Effector CD4-positive, alpha-beta T cell (primary cell): Measurements from ENCODE around the gene CBX4.

Experiments used
- DNase-seq: peaks from one replicate; pipeline ENCODE4 v3.0.0-alpha.2; 2020

CBX4 gene

GRCh38 chr17:79829004-79829403 lies 10.2 kb downstream of the CBX4 start:
- DNase-seq = no peak

GRCh38 chr17:79826841-79827578 lies 12.2 kb downstream of the CBX4 start:
- no peak for DNase-seq

GRCh38 chr17:79826204-79826680 lies 13.0 kb downstream of the CBX4 start:
- no peak for DNase-seq

DNA sequence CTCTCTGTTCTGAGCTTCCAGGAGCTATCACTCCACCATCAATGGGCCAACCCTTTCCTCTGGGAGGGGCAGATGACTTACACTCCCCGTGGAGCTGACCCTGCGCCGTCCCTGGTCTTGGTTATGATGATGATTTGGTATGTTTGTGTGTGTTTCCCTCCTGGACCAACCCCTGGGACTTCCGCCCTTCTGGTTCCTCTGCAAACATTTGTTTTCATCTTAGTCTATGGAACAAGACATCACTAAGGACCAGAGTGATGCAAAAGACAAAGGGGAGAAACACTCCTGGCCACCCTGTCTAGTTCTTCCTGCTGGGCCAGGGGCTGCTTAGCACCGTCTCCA lies 13.7 kb downstream of the CBX4 start:
- no peak for DNase-seq

DNA sequence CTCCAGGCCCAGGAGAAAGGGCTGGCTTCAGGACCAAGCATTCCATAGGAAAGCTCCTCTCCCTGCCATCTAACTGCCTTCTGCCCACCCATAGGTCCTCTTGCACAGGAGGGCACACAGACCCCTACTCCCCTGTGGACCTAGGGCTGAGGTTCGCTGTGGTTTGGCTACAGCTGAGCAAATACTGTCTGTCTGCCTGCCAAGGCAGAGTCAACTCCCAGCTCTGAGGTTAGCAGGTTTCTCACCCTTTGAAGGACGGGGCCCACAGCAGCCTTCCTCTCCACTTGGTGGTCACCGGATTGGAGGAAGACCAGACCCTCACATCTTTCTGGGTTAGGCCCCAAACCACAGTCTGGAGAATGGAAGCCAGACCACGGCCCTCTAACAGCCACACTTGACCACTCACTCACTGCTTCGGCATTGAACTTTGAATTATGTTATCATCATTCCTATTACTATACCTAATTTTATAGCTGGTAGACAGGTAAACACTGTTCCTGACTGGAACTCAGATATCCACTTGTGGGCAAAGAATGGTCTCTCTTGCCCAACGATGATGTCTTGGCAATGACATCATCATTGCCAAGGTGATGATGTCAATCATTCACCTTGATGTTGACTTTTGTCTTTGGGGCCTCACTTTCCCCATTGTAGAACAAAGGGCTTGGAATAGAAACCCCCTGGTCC lies 14.2 kb downstream of the CBX4 start:
- no peak for DNase-seq

DNA sequence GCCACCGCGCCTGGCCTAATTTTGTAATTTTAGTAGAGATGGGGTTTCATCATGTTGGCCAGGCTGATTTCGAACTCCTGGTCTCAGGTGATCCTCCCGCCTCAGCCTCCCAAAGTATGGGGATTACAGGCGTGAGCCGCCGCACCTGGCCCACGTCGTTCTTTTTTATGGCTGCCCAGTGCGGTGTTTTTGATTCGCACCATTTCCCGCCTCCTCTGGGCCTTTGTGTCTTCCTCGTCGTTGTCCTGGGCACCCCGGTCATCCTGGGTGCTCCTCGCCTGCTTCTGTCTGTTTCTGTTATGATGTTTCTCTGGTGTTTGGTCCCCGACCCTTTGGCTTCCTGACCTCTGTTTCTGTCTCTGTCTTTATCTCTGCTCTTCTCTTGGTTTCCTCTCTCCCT lies 15.0 kb downstream of the CBX4 start:
- no peak for DNase-seq

GRCh38 chr17:79822583-79823124 lies 16.6 kb downstream of the CBX4 start:
- no peak for DNase-seq

DNA sequence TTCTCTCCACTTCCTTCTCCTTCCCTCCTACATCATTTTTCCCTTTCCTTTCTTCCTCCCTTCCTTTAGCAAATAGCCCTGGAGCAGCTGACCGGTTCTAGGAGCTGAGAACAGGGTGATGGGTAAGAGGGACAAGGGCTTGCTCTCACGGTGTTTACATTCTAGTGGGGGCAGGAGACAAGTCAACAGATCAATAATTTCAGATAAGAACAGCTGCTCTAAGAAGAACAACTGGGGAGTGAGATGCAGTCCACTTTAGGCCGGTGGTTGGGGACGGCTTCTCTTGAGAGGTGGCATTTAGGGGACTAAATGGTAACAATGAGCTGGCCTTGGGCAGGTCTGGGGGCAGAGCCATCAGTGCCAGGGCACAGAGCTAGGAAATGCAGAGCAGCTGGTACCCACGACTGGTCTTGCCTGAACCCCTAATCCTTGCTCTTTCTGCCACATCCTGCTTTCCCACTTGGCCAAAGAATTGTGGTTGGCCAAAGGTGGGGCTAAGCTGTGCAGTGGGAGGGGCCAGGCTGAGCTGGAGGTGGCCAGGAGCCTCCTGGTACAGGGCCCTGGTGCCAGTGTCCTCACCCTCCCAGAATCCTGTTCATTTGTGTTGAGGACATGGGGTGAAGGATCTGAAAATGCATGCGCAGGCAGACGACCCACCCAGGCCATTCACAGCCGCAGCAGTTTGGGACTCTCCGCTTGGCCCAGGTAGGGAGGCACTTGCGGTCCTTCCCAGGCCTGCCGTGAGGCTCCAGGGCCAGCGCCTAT lies 17.7 kb downstream of the CBX4 start:
- no peak for DNase-seq

GRCh38 chr17:79820959-79821330 lies 18.3 kb downstream of the CBX4 start:
- DNase-seq = no peak

DNA sequence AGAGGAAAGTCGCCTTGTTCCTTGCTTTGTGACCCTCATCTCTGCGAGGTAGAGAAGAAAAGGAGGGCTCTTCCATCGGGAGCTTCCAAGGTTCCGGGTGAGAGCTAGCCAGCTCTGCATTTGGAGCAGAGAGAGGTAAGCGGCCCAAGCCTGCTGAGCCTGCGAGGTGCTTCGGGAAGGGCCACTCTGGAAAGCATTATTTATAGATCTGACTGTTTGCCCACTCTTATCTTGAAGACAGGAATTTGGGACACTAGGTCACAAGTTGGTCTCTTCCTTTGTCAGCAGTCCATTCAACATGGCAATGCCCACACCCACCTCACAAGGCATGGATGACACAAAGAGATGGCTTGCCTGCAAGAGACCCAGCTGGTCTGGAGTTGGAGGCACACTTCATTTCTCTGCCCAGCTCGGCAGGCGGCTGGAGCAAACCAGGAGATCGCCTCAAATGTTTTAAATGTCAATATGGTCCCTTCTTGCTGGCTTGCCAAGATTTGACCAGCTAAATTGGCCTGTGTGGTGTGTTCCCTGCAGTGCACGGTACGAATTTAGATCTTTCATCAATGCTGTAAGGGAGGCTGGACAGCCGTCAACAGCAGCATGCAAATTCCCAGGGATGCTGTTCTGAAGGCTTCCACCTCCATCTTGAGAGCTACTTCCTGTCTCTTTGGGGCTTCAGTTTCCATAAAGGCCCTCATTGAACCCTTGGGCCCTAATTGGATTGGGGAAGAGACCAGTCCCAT lies 19.5 kb downstream of the CBX4 start:
- no peak for DNase-seq

- DNase-seq = no peak
Observed at GRCh38 chr17:79819085-79819484, 20.2 kb downstream of the CBX4 start.

- no peak for DNase-seq
Observed at GRCh38 chr17:79818026-79818758, 21.0 kb downstream of the CBX4 start.

GRCh38 chr17:79815836-79816461 lies 23.3 kb downstream of the CBX4 start:
- no peak for DNase-seq

DNA sequence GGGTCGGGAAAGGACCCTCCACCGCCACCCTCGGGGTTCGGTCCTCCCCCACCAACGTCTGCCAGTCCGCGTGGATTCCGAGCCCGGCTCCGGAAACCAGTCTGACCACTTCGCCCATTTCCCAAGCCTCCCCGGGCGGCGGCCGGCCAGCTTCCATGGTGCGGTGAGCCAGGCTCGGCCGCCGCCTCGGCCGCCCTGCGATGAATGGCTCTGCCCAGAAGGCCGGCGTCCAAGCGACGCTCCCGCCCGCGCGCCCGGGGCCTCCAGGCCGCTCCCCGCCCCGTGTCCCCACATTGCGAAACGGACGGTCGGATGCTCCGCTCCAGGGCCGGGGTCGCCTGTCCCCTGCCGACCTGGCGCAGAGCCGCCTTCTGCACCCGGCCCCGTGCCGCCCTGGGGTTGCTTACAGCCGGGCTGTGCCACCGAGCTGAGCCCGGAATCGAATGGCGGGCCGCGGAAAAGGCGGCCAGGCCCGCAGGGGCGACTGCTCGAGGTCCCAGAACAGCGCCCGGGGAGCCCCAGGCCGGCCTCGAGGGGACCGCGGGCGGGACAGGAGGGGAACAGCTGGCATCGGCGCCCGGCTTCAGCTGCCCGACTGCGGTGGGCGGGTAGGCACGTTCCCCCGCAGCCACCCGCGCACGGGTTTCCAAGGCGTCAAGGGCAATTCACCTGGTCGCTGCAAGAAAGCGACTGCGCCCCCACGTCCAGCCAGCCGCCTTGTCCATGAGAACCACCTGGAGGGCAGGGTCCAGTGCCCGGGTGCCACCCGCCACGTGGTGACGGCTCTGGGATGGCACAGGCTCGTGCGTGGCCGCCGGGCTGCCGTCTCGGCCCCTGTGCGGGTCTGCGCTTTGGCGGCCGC lies 24.0 kb downstream of the CBX4 start:
- DNase-seq = no peak

DNA sequence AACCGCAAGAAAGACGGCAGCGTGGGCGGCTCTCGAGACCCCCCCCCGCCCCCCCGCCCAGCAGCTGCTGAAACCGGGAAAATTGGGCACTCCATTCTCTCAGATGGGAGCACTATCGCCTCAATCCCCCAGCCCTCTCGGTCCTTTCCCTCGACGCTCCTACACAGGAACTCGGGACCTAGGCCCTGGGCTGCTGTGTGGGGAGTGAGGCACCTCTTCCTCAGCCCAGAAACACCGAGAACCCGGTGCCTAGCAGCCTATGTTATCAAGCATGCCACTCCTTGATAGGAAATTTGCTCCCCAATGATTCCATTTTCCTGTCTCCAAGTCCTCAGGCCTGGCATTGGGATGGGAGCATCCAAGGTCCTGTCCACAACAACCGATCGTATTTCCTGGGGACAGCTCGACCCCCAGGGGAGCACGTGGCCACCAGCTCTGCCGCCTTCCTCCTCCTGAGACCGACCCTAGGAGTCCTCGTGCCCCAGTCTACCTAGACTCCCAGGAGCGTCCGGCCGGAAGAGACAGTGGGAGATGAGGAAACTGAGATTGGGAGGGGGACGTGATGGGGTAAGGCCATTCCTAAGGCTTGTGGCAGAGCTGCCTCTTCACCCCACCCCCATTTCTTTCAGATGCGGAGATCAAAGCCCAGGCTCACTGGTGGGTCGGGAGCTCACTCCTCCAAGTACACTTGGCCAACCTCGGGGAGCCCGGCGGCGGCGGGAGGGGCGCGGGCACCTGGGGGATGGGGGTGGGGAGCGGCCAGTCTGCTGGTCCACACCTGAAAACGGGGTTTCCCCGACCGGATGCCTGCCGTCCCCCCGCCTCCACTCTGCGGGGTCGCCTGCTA lies 24.9 kb downstream of the CBX4 start:
- no peak for DNase-seq

DNA sequence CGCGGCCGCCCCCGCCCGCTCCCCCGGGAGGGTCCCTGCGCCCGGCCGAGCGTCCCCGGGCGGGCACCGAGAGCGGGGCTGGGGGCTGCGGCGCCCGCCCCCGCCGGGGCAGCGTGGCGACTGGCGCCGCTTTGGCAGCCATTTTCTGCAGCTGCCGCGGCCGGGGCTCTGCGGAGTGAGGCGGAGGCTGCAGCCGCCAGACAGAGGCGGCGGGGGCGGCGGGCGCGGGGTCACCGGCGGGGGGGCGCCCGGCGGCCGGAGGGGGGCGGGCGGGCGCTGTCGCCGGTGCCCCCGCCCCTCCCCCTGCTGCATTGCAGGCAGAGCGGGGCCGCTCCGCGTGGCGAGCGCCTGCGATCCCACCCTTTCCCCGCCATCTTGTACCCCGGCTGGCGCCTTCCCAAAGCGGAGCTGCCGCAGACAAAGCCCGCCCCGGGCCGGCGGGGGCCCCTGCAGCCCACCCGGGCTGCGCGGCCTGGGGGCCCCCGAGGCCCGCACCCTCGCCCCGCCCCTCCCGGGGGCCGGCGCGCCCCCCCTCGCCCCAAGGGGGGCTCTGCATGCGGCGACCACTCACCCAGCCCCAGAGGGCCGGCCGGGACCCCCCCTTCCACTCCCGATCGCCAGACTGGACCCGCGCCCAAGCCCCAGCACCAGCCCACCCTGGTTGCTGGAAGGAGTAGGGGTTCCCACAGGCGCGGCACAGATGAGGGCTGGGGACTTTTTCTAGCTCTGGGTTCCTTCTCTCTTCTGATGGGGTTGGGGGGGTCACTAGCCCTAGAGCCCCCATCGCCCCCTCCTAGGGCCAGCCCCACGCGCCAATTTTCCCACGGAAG lies 25.7 kb downstream of the CBX4 start:
- no peak for DNase-seq

DNA sequence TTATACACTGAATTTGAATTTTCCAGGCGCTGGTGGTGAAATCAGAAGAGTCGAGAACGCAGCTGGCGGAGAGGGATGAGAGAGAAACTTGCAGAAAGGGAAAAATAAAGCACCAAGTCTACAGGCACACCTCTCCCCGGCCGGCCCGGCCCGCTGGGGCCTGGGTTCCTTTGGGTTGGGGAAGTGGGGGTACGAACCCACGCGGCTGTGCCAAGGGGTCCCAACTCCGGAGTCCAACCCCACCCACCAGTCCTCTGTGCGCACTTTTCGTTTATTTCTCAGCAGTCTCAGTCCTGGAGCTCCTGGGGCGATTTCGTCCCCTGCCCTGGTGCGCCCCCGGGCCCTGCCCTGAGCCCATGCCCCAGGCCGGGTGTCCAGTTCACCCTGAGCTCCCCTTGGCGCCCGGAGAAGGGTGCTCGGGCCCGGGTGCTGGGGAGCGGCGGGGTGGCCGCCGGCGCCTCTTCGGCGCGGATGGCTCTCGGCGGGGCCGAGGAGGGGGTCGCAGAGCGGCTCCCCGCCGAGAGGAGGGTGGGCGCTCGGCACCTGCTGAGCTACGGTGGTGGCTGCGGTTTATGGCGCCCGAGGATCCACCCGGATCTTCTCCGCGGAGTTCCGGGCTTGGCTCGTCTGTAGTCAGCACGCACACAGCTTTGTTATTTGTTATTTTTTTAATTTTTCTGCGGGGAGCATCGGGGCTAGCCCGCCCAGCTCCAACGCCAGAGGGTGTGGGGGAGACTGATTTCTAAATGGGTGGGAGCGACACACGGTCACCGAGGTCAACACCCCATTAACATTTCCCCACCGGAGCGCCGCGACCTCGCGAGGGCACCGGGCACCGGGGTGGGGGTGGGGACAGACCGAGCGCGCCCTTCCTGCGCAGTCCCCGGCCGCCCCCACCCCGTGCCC lies 26.6 kb downstream of the CBX4 start:
- DNase-seq = no peak
